Lower leg skin (tissue), 3 donors: Measurements from ENCODE around the gene DNMBP.

Source experiments
- CTCF ChIP-seq, 3 donors: fragments of 450-650 bp; IDR thresholded peaks; one replicate each; pipeline ENCODE4 v1.5.1; 2016; ENCODE audit warnings: antibody characterized with exemption in 3 of 3, mild to moderate bottlenecking in 3 of 3, moderate library complexity in 2 of 3
- POLR2A ChIP-seq, 2 donors: fragments of 450-650 bp; IDR thresholded peaks; one replicate each; pipeline ENCODE4 v1.6.1; 2016 to 2017; ENCODE audit warnings: antibody characterized with exemption in 2 of 2, mild to moderate bottlenecking in 1 of 2, moderate library complexity in 1 of 2

GRCh38 chr10:100033766-100034418 is 24.1 kb upstream of the DNMBP start:
- TF ChIP-seq CTCF (IDR thresholded peaks at IDR 0.05) (no peak), POLR2A (IDR thresholded peaks at IDR 0.05) (no peak)
